ENCODE measurements around the gene NBAS.
"Not testable (repeated sequence)": the region's sequence is repeated elsewhere in the genome, so short reads cannot be mapped to it uniquely, and the experiment has no call there.

The NBAS gene

GRCh38 chr2:15520346-15520745 is 40.8 kb downstream of the NBAS start:
- no peak for DNase-seq

DNA sequence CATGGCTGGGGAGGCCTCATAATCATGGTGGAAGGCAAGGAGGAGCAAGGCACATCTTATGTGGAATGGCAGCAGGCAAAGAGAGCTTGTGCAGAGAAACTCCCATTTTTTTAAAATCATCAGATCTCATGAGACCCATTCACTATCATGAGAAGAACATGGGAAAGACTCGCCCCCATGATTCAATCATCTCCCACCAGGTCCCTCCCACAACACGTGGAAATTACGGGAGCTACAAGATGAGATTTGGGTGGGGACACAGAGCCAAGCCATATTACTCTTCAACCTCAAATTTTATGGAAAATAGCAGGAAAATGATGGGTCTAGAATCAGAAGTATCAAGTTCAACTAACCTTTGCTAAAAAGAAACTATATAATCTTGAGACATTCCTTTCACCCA is 42.4 kb downstream of the NBAS start:
- not testable (repeated sequence) for DNase-seq

DNA sequence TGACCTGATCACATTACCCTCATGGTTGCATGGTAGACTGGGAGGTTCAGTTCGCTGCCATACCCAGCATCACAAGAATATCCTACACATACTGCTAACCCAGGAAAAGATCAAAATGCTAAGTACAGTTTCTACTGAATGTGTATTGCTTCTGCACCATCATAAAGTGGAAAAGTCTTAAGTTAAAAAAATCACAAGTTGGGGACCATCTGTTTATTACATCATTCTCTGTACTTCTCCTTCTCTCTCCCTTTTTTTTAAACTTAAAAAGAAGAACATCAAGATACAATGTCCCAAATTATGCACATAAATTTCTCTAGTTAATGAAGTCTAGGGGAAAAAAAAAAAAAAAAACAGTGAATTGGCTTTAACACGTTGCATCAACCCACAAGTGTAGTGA is 43.3 kb downstream of the NBAS start:
- no peak for DNase-seq

DNA sequence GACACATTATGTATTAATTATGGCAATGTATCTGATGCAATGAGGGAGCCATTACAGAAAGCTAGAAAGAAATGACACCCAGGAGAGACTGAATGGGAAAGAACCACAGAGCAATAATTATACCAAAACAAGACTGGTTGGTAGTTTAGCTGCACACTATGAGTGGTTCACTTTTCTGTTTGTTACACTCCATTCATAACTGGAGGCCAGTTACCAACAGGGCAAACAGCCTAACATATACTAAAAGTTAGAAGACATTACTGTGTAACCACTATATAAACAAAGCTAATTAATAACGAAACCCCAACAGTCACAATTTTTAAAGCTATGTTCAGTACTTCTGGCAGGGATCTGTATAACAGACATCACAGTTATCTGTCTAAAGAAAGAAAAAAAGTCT is 49.4 kb downstream of the NBAS start:
- DNase-seq: no peak

DNA sequence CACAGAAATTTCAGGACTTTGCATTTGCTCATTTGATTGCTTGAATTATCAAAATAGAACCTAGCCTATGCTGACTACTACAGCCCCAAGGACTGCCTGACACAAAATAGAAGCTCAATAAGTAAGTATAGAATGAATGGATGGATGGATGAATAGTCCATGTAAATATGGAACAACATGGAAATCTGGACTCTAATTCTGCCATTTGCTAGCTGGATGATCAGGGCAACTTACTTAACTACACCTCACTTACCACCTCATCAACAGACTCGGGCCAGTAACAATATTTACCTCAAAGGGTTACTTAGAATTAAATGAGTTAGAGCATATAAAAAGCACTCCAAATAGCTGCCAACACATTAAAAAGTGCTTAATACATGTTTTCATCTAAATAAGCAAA is 50.6 kb downstream of the NBAS start:
- DNase-seq: no peak

DNA sequence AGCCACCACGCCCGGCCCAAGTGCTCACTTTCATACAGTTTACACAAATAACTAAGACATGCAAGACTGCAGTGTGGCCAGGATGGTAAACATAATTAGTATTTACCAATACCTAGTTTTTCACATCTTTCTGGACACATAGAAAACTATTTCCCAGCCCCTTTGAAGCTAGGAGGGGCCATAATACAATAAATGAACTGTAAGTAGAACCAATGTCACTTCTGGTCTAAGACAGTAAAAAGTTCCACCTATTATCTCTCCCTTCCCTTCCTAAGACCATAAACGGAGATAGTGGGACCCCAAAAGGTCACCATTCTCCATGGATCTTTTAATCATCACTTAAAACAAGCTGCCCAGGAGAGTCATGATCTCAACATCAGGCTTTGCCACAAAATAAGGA is 51.0 kb downstream of the NBAS start:
- DNase-seq: no peak

DNA sequence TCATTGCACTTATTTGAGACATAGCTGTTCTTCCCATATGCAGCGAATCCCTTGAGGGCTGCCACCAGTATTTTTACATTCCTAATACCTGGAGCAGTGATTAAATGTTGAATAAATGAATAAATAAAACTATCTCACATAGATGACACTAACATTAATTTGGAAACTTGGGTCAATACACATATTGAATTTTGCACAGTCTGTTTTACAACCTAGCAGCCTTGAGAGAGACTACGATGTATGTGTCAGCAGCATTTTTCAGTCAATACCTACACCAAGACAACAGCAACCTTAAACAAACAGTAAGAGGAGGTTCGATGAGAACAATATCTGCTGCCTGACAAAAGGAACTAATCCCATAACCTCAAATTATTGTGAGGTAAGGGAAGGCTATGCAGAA is 53.4 kb downstream of the NBAS start:
- no peak for DNase-seq

GRCh38 chr2:15507061-15507460 is 54.1 kb downstream of the NBAS start:
- no peak for DNase-seq

DNA sequence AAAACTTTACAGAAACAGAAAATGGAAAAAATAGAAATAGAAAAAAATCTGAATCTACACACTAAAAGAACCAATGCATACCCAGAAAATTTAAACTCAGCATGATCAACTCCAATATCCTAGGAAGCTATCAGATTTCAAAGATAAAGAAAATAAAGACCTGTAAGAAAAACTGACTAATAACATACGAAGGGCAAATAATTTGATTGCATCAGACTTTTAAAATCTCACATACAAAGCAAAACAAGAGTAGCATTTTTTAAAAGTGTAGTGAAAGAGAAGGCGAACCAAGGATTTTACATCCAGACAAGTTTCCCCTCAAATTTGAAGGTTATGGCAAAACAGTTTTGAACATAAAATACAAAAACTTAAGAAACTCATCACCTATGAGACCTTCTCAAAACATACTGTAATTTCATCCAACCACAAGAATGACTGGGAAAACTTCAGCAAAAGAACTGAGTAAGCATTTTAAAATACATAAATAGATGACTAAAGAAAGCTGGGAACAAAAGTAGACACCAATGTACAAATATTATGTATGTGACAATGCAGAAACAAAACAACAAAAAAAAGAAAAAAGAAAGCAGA is 54.8 kb downstream of the NBAS start:
- no peak for DNase-seq

DNA sequence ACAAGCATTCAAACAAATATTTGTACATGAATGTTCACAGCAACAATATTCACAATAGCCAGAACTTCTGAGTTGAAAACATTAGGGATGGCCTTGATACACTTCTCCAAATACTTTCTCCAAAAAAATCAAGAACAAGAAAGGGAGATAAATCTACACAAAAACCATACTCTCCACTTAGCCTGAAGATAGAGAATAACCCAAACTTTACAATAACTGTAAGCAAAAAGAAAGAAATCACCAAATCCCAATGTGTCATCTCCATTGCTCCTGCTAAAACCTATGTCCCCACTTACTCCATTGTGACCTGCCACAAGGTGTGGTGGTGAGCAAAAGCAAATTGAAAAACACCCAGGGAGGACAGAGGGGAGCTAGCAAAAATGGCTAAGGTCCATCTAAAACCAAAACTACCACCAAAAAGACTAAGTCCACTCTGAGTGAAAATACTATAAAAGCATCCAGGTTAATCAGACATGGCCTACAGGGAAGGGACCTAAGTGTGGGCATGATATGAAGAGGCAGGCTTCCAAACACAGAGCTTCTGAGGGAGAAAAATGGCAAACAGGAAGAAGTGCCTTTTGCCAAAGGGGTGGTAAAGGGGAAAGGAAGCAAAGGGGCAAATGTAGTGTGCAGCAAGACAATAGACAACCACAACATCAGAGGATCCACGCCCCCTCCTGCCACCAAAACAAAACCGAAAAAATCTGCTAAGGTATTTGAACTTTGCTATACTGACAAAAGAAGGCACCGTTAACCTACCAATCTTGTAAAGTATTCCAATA is 56.1 kb downstream of the NBAS start:
- DNase-seq: no peak

- DNase-seq: not testable (repeated sequence)
These were observed 61.9 kb downstream of the NBAS start for GRCh38 chr2:15499251-15499650.

DNA sequence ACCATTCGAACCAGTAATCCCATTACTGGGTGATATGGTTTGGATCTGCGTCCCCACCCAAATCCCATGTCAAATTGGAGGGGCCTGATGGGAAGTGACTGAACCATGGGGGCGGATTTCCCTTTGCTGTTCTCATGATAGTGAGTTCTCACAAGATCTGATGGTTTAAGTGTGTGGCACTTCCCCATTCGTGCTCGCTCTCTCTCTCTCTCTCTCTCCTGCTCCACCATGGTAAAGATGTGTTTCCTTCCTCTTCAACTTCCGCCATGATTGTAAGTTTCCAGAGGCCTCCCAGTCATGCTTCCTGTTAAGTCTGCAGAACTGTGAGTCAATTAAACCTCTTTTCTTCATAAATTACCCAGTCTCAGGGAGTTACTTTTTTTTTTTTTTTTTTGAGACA is 62.6 kb downstream of the NBAS start:
- no peak for DNase-seq

GRCh38 chr2:15494877-15495276 is 66.3 kb downstream of the NBAS start:
- no peak for DNase-seq

GRCh38 chr2:15492773-15493325 is 68.3 kb downstream of the NBAS start:
- DNase-seq: no peak

- DNase-seq: no peak
These were observed 74.4 kb downstream of the NBAS start for GRCh38 chr2:15486770-15487169.

- DNase-seq: no peak
These were observed 75.2 kb downstream of the NBAS start for GRCh38 chr2:15485949-15486348.

- no peak for DNase-seq
These were observed 80.1 kb downstream of the NBAS start for GRCh38 chr2:15481000-15481399.

DNA sequence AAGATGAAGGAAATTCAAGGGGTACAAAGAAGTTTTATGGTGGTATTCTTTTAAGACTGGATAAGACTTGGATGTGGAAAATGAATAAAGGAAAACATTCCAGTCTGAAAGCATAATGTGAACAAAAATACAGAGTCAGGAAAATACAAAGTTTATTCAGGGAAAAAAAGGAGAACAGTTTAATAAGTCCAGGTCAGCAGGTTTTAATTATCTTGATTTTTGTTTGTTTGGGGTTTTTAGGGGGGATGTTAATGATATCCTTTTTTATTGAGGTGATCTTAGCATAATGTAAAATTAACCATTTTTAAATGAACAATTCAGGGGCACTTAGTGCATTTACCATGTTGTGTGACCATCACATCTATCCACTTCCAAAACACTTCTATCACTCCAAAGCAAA is 80.6 kb downstream of the NBAS start:
- no peak for DNase-seq

- DNase-seq: no peak
These were observed 88.3 kb downstream of the NBAS start for GRCh38 chr2:15472876-15473275.

DNA sequence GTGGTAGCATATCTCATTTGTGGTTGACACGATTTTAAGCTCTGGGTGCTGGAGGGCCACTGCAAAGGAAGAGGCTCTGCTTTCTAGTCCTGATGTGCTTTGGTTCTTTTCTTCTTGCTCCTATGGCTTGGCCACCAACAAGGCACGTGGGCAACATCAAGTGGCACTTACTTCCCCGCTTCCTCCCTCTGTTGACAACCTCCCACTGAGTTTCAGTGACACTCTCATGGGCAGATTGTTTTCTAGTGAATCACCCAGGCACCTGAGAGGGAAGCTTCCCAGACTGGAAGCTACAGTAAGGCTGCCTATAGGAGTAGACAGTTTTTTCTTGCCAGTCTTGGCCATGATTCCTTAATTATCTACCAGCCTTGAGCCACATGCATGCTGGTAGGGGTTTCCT is 89.0 kb downstream of the NBAS start:
- DNase-seq: no peak

DNA sequence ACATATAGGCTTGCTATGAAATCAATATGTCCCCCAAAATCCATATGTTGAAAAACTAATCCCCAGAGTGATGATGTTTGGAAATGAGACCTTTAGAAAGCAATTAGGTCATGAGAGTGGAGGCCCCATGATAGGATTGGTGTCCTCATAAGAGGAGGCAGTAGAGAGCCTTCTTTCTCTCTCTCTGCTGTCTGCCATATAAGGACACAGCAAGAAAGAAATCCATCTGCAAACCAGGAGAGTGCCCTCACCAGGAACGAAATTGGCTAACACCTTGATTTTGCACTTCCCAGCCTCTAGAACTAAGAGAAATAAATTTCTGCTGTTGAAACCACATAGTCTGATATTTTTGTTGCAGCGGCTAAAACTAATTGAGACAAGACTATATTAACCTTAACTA is 89.5 kb downstream of the NBAS start:
- no peak for DNase-seq

- no peak for DNase-seq
These were observed 101.0 kb downstream of the NBAS start for GRCh38 chr2:15460112-15460620.

GRCh38 chr2:15458277-15458676 is 102.9 kb downstream of the NBAS start:
- no peak for DNase-seq

- DNase-seq: no peak
These were observed 103.3 kb downstream of the NBAS start for GRCh38 chr2:15457868-15458267.
